ENCODE results near the gene WDR54.

DNA sequence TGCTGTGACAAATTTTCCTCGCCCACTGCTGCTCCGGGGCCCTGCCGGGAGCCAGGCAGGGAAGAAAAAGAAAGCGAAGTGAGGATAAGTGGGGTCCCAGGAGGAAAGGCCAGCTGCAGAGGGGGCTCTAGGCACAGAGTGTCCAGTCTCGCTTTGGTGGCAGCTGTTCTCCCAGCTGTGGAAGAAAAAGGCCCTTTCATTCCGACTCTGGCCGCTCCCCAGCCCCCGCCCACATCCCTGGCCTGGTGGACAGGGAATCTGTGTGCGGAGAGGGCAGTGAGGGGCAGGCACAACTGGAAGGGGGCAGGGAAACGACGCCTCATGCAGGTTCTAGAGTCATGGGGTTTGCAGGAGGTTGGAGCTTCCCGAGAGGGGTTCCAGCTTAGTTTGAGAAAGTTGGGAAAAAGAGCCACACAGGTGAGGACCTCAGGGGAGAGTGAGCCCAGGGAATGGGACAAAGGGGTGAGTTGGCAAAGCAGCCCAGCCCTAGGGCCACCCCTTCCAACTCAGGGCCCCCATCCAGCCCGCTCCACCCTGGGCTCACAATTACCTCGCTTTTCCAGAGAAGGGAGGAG lies 18.4 kb downstream of the WDR54 start:
- TF ChIP-seq MAX (IDR thresholded peaks at IDR 0.05; ENCODE audit: insufficient read depth, insufficient read length) (no peak), EZH2 (IDR thresholded peaks at IDR 0.05; ENCODE audit: borderline replicate concordance, low read depth, low read length, severe bottlenecking) (no peak), POLR2AphosphoS5 (IDR thresholded peaks at IDR 0.05; ENCODE audit: insufficient read depth, low read depth, low read length) (no peak), POLR2A (IDR thresholded peaks at IDR 0.05; ENCODE audit: low read depth, low read length) (no peak)
- TF ChIP-seq, protein P1, sequence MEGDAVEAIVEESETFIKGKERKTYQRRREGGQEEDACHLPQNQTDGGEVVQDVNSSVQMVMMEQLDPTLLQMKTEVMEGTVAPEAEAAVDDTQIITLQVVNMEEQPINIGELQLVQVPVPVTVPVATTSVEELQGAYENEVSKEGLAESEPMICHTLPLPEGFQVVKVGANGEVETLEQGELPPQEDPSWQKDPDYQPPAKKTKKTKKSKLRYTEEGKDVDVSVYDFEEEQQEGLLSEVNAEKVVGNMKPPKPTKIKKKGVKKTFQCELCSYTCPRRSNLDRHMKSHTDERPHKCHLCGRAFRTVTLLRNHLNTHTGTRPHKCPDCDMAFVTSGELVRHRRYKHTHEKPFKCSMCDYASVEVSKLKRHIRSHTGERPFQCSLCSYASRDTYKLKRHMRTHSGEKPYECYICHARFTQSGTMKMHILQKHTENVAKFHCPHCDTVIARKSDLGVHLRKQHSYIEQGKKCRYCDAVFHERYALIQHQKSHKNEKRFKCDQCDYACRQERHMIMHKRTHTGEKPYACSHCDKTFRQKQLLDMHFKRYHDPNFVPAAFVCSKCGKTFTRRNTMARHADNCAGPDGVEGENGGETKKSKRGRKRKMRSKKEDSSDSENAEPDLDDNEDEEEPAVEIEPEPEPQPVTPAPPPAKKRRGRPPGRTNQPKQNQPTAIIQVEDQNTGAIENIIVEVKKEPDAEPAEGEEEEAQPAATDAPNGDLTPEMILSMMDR (IDR thresholded peaks at IDR 0.05; ENCODE audit: extremely low read depth in 1 of 2, insufficient read depth in 1 of 2, low read depth in 1 of 2, low read length in 2 of 2): no peak
